ENCODE results near the gene SMPD2. TPM values are rescaled to one million over a fixed set of nuclear protein-coding genes. Genes with fewer than 3 reads are reported as not detected.
A peak's percentile ranks its signal among the peaks of the same experiment; 100 is the strongest.

SMPD2 gene
- total RNA-seq, 4 donors from 2014 or later, result 20.6 to 34.5 (median 26.8) TPM

GRCh38 chr6:109484122-109484521, 43.6 kb downstream of the SMPD2 start:
- Histone ChIP-seq H3K27me3 (no peaks in the 10 kb centered on the region), H3K4me3 (peak overlapping the region in 1 of 4 donors; percentile 97), H3K4me1 (peaks cover 0 to 28% (median 18%) of the 10 kb centered on the region in 4 donors), H3K9me3 (no peaks in the 10 kb centered on the region), H3K36me3 (peaks cover 0 to 11% (median 0%) of the 10 kb centered on the region in 3 donors), H3K27ac (peak overlapping the region in 3 of 4 donors; percentile 87 to 93 (median 88))
- TF ChIP-seq POLR2A (IDR thresholded peaks at IDR 0.05) (no peak), CTCF (IDR thresholded peaks at IDR 0.05) (no peak)
- DNase-seq, result no peak

GRCh38 chr6:109485266-109485935, 44.9 kb downstream of the SMPD2 start:
- TF ChIP-seq POLR2A (IDR thresholded peaks at IDR 0.05) (no peak), CTCF (IDR thresholded peaks at IDR 0.05) (no peak)
- Histone ChIP-seq H3K27ac (no peak overlapping the region), H3K36me3 (peaks cover 0 to 9% (median 0%) of the 10 kb centered on the region in 3 donors), H3K4me3 (no peak overlapping the region), H3K4me1 (peaks cover 0 to 19% (median 11%) of the 10 kb centered on the region in 4 donors), H3K27me3 (no peaks in the 10 kb centered on the region), H3K9me3 (no peaks in the 10 kb centered on the region)
- DNase-seq, result no peak

- DNase-seq, result no peak
- no peaks in the 10 kb centered on the region for H3K9me3 ChIP-seq
- no peak overlapping the region for H3K4me3 ChIP-seq
- H3K27ac ChIP-seq, result no peak overlapping the region
- H3K4me1 ChIP-seq, result peaks cover 0 to 12% (median 7%) of the 10 kb centered on the region in 4 donors
- TF ChIP-seq POLR2A (IDR thresholded peaks at IDR 0.05), result no peak
- no peak for TF ChIP-seq CTCF (IDR thresholded peaks at IDR 0.05)
- H3K36me3 ChIP-seq, result peaks cover 0 to 4% (median 0%) of the 10 kb centered on the region in 3 donors
- no peaks in the 10 kb centered on the region for H3K27me3 ChIP-seq
These were observed 45.5 kb downstream of the SMPD2 start for GRCh38 chr6:109486068-109486467.

- no peak overlapping the region for H3K4me3 ChIP-seq
- H3K36me3 ChIP-seq, result no peaks in the 10 kb centered on the region
- DNase-seq, result no peak
These were observed 47.5 kb downstream of the SMPD2 start for GRCh38 chr6:109488001-109488400.

GRCh38 chr6:109490713-109491112, 50.2 kb downstream of the SMPD2 start:
- no peak for TF ChIP-seq POLR2A (IDR thresholded peaks at IDR 0.05)
- no peak for TF ChIP-seq CTCF (IDR thresholded peaks at IDR 0.05)
- Histone ChIP-seq H3K36me3 (no peaks in the 10 kb centered on the region), H3K9me3 (no peaks in the 10 kb centered on the region), H3K4me3 (no peak overlapping the region), H3K4me1 (no peaks in the 10 kb centered on the region), H3K27ac (peak overlapping the region in 3 of 4 donors; percentile 31 to 42 (median 34)), H3K27me3 (no peaks in the 10 kb centered on the region)
- DNase-seq, result no peak

More at GRCh38 chr6:109488001-109488400, 47.5 kb downstream of the SMPD2 start:
- Histone ChIP-seq H3K27me3 (no peaks in the 10 kb centered on the region), H3K9me3 (no peaks in the 10 kb centered on the region), H3K4me1 (no peaks in the 10 kb centered on the region), H3K27ac (no peak overlapping the region)
- TF ChIP-seq CTCF (IDR thresholded peaks at IDR 0.05), result no peak
- TF ChIP-seq POLR2A (IDR thresholded peaks at IDR 0.05), result no peak

Data from Peyer's patch (tissue), 4 donors.